K562 (cell line): Measurements from ENCODE around the gene LBR. TPM values are rescaled to one million over a fixed set of nuclear protein-coding genes. Genes with fewer than 3 reads are reported as not detected.

Experiments used
- ATF4 ChIP-seq: fragments of 450-650 bp; formaldehyde crosslinking; IDR thresholded peaks from 2 replicates; pipeline ENCODE4 v1.4.0; 2022; ENCODE audit warnings: mild to moderate bottlenecking, moderate library complexity
- ATF7 ChIP-seq: fragments of 450-650 bp; IDR thresholded peaks from 2 replicates; pipeline ENCODE4 v1.7.1; 2014; ENCODE audit warnings: mild to moderate bottlenecking, moderate library complexity
- CTCFL ChIP-seq: IDR thresholded peaks from 2 replicates; pipeline ENCODE4 v1.6.1; 2011; ENCODE audit warnings: borderline replicate concordance, low read depth, mild to moderate bottlenecking, moderate library complexity, low read length; ENCODE audit not compliant: insufficient read depth, poor library complexity, severe bottlenecking
- ILF3 ChIP-seq: fragments of 450-650 bp; IDR thresholded peaks from 2 replicates; pipeline ENCODE4 v1.6.1; 2018; ENCODE audit warnings: antibody characterized with exemption, mild to moderate bottlenecking, moderate library complexity, borderline replicate concordance
- KAT8 ChIP-seq: fragments of 450-650 bp; IDR thresholded peaks from 2 replicates; pipeline ENCODE4 v1.6.1; 2016; ENCODE audit warnings: low read depth, mild to moderate bottlenecking
- KLF10 ChIP-seq: fragments of 250-450 bp; sonication (Bioruptor Pico); IDR thresholded peaks from 2 replicates; pipeline ENCODE4 v1.6.1; 2021; ENCODE audit warnings: matching md5 sums
- KLF6 ChIP-seq: fragments of 250-450 bp; sonication (Bioruptor Pico); IDR thresholded peaks from 2 replicates; pipeline ENCODE4 v1.4.0; 2020; ENCODE audit warnings: mild to moderate bottlenecking, moderate library complexity, borderline replicate concordance
- NR2C2 ChIP-seq, 2 experiments: fragments of 200-800 bp in 1 of 2; sonication (Bioruptor generic) in 1 of 2; sonication (generic) in 1 of 2; formaldehyde crosslinking in 1 of 2; IDR thresholded peaks; 2 replicates each; pipeline versions ENCODE4 v1.6.1 to v1.8.0; 2016 to 2022; ENCODE audit warnings: mild to moderate bottlenecking in 1 of 2, missing compliant biosample characterization in 1 of 2, missing genetic modification characterization in 1 of 2, missing genetic modification reagents in 1 of 2
- POLR2A ChIP-seq: fragments of 450-650 bp; conservative IDR thresholded peaks from 2 replicates; pipeline ENCODE4 v1.6.1; 2016
- POLR3G ChIP-seq: IDR thresholded peaks from 2 replicates; pipeline ENCODE4 v1.6.1; 2011; ENCODE audit not compliant: insufficient read length, insufficient replicate concordance; ENCODE audit errors: extremely low read depth
- RBM25 ChIP-seq: fragments of 200-400 bp; formaldehyde crosslinking; IDR thresholded peaks from 2 replicates; pipeline ENCODE4 v1.6.1; 2018; ENCODE audit warnings: low read length, low read depth, moderate library complexity; ENCODE audit not compliant: severe bottlenecking
- RFX5 ChIP-seq: IDR thresholded peaks from 2 replicates; pipeline ENCODE4 v1.6.1; 2011; ENCODE audit warnings: low read depth, mild to moderate bottlenecking, improper control_type of control experiment, low read length
- SMARCA4 ChIP-seq: fragments of 450-650 bp; IDR thresholded peaks from 2 replicates; pipeline ENCODE4 v1.6.1; 2016
- ZBTB2 ChIP-seq: fragments of 450-650 bp; IDR thresholded peaks from 2 replicates; pipeline ENCODE4 v1.6.1; 2016; ENCODE audit warnings: antibody characterized with exemption
- ZBTB5 ChIP-seq: fragments of 450-650 bp; IDR thresholded peaks from 2 replicates; pipeline ENCODE4 v1.6.1; 2017; ENCODE audit warnings: antibody characterized with exemption
- ZNF146 ChIP-seq: IDR thresholded peaks from one replicate; pipeline ENCODE4 v1.6.1; 2018; ENCODE audit warnings: missing compliant biosample characterization; ENCODE audit not compliant: unreplicated experiment
- ZNF609 ChIP-seq: sonication (generic); formaldehyde crosslinking; IDR thresholded peaks from 2 replicates; pipeline ENCODE4 v1.8.1; 2023; ENCODE audit warnings: missing genetic modification reagents, mild to moderate bottlenecking, borderline replicate concordance
- ZNF644 ChIP-seq: fragments of 200-800 bp; sonication (Bioruptor generic); IDR thresholded peaks from 2 replicates; pipeline ENCODE4 v1.6.1; 2016; ENCODE audit warnings: low read depth, missing genetic modification characterization, missing compliant biosample characterization
- polyA plus RNA-seq, 8 experiments: library from polyadenylated mRNA; depleted of rRNA in 4 of 8; stranded (reverse) in 5 of 8; unstranded in 3 of 8; fragments of >200 nt; fragmentation: Nextera tagmentation in 2 of 8; fragmentation: Illumina TruSeq in 1 of 8; extraction: Ambion mirVana in 2 of 8; extraction: Trizol in 1 of 8; gene quantifications; 2 replicates each; pipeline versions ENCODE4 v1.2.1 to v1.2.3, GENCODE V29; 2011 to 2014; ENCODE audit warnings: inconsistent platforms in 1 of 8, missing spikeins in 1 of 8
- total RNA-seq, 7 experiments: library from RNA; depleted of rRNA in 6 of 7; stranded (reverse); fragments of >200 nt in 6 of 7; fragmentation: Illumina TruSeq in 2 of 7; extraction: Trizol in 2 of 7; gene quantifications; 2 replicates each; pipeline versions ENCODE4 v1.2.1 to v1.2.3, GENCODE V29; 2011 to 2021; ENCODE audit warnings: low replicate concordance in 1 of 7

LBR gene
- total and polyA plus RNA-seq, 9 of the 15 experiments (the other 6 are each of a cell fraction or from before 2014, with no cell fraction given): 102 to 229 (median 197) TPM

GRCh38 chr1:225466848-225467192, 39.0 kb upstream of the LBR start (continued):
- TF ChIP-seq ATF4 (CRISPR knock-in tag): peak; percentile 73
- no peak for TF ChIP-seq RBM25
- TF ChIP-seq ZNF146: no peak
- no peak for TF ChIP-seq POLR3G
- TF ChIP-seq CTCFL: no peak
- no peak for TF ChIP-seq ZBTB2
- TF ChIP-seq ZNF609 (CRISPR knock-in tag): no peak
- TF ChIP-seq KLF10 (CRISPR knock-in tag): no peak
- TF ChIP-seq KLF6: peak; percentile 95
- TF ChIP-seq POLR2A: no peak
- TF ChIP-seq RFX5: no peak
- TF ChIP-seq SMARCA4: no peak
- TF ChIP-seq KAT8: no peak
- no peak for TF ChIP-seq ATF7
- no peak for TF ChIP-seq ZBTB5
- peak; percentile 94 for TF ChIP-seq ZNF644 (tag)
- no peak for TF ChIP-seq NR2C2 (CRISPR knock-in tag; IDR thresholded peaks at IDR 0.05)
- peak; percentile 61 for TF ChIP-seq NR2C2 (tag; IDR thresholded peaks at IDR 0.05)
- TF ChIP-seq ILF3: no peak
